Measurements from ENCODE around the gene TEX19. TPM values are rescaled to one million over a fixed set of nuclear protein-coding genes. Genes with fewer than 3 reads are reported as not detected.
"Not testable (repeated sequence)": the region's sequence is repeated elsewhere in the genome, so short reads cannot be mapped to it uniquely, and the experiment has no call there.

TEX19 gene
- total RNA-seq, 1 donor from 2014 or later, result not detected

DNA sequence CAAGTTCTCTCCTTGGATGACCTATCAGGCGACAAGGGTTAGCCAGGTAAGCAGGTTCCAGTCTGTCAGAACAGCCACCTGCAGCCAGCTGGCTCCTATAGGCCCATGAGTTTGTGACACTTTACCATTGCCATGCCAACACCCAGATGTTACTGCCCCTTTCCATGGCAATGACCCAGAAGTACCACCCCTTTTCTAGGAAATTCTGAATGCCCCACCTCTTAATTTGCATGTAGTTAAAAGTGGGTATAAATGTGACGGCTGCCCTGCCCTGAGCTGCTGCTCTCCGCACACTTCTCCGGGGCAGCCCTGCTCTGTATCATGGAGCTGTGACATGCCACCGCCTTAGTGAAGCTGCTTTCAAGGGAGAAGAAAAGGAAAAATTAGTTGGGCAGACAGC lies 15.5 kb upstream of the TEX19 start:
- Histone ChIP-seq H3K4me3 (ENCODE audit: low read depth, low read length) (no peak overlapping the region), H3K27me3 (ENCODE audit: control insufficient read depth, insufficient read depth, low read length) (no peaks in the 10 kb centered on the region), H3K36me3 (ENCODE audit: control insufficient read depth, insufficient read depth, low read length) (no peaks in the 10 kb centered on the region)
- DNase-seq (ENCODE audit: low read depth), result no peak
- TF ChIP-seq, protein P1, sequence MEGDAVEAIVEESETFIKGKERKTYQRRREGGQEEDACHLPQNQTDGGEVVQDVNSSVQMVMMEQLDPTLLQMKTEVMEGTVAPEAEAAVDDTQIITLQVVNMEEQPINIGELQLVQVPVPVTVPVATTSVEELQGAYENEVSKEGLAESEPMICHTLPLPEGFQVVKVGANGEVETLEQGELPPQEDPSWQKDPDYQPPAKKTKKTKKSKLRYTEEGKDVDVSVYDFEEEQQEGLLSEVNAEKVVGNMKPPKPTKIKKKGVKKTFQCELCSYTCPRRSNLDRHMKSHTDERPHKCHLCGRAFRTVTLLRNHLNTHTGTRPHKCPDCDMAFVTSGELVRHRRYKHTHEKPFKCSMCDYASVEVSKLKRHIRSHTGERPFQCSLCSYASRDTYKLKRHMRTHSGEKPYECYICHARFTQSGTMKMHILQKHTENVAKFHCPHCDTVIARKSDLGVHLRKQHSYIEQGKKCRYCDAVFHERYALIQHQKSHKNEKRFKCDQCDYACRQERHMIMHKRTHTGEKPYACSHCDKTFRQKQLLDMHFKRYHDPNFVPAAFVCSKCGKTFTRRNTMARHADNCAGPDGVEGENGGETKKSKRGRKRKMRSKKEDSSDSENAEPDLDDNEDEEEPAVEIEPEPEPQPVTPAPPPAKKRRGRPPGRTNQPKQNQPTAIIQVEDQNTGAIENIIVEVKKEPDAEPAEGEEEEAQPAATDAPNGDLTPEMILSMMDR (IDR thresholded peaks at IDR 0.05; ENCODE audit: insufficient read depth, low read length, severe bottlenecking), result no peak
- FAIRE-seq, result no peak

GRCh38 chr17:82344175-82344907 lies 14.7 kb upstream of the TEX19 start:
- Histone ChIP-seq H3K27me3 (ENCODE audit: control insufficient read depth, insufficient read depth, low read length) (no peaks in the 10 kb centered on the region), H3K4me3 (ENCODE audit: low read depth, low read length) (no peak overlapping the region), H3K36me3 (ENCODE audit: control insufficient read depth, insufficient read depth, low read length) (no peaks in the 10 kb centered on the region)
- no peak for DNase-seq (ENCODE audit: low read depth)
- FAIRE-seq, result no peak
- TF ChIP-seq, protein P1 (IDR thresholded peaks at IDR 0.05; ENCODE audit: insufficient read depth, low read length, severe bottlenecking), result no peak

DNA sequence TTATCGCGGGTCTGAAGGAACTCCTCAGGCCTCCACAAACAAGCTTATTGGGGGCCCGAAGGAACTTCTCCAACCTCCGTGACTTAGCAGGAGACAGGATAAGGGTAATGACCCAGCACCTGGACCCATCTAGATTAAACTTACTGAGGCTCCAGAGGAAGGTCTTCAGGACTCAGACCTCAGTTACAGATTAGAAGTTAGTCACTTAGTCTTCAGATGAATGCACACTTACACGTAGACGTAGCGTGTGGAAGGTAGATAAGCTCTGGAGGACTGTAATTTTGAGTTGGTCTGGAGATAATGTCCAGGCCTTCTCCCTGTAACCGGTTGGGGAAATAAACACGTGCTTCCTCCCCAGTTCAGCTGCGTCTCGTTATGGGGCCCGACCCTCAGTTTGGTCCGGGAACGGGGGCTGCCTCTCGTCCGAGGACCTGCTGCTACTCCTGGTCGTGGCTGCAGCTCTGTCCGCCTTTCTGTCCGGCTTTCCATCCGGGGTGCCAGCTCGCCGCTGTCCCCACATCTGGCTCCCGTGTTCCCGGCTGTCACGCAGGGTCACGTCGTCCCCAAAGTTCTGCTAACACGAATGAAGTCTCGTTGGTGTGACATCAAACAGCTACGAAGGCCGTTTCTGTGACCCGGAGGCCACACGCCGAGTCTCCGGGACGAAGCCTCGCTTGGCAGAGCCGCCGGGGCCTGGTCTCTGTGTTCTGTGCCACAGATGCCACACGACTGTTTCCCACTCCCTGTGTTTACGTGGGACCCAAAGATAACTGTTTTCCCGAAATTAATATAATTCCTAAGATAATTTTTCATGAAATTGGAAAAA lies 13.7 kb upstream of the TEX19 start:
- no peak for DNase-seq (ENCODE audit: low read depth)
- Histone ChIP-seq H3K36me3 (ENCODE audit: control insufficient read depth, insufficient read depth, low read length) (no peaks in the 10 kb centered on the region), H3K4me3 (ENCODE audit: low read depth, low read length) (no peak overlapping the region), H3K27me3 (ENCODE audit: control insufficient read depth, insufficient read depth, low read length) (no peaks in the 10 kb centered on the region)
- no peak for FAIRE-seq
- TF ChIP-seq, protein P1 (IDR thresholded peaks at IDR 0.05; ENCODE audit: insufficient read depth, low read length, severe bottlenecking), result no peak

DNA sequence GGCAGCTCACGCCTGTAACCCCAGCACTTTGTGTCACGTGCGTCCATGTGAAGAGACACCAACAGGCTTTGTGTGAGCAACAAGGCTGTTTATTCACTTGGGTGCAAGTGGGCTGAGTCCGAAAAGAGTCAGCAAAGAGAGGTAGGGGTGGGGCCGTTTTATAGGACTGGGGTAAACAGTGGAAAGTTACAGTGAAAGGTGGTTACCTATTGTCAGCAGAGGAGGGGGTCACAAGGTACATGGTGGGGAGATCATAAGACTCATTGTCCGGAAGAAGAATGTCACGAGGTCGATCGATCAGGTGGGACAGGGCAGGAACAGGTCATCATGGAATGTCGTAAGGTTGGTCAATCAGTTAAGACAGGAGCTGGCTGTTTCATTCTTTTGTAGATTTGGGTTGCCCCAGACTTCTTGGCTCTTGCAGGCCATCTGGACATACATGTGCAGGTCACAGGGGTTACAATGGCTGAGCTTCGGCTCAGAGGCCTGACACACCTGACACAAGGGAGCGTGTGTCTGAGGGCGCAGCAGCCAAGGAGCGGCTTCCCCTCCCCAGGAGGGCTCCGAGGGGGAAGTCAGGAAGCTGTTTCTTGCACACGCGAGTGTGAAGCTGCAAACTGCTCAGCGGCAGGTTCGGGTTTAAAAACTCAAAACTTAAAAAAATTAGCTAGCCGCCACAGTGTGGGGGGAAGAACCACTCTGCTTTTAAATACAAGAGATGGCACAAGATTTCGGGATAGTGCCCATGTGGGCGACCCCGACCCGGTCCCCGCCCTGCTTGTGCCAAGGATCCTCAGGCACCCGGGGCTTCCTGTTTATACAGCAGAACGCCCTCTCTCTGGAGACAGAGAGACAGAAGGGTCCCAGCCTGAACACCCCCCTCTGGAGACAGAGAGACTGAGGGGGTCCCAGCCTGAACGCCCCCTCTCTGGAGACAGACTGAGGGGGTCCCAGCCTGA lies 12.4 kb upstream of the TEX19 start:
- H3K36me3 ChIP-seq (ENCODE audit: control insufficient read depth, insufficient read depth, low read length), result no peaks in the 10 kb centered on the region
- H3K4me3 ChIP-seq (ENCODE audit: low read depth, low read length), result no peak overlapping the region
- H3K27me3 ChIP-seq (ENCODE audit: control insufficient read depth, insufficient read depth, low read length), result no peaks in the 10 kb centered on the region
- DNase-seq (ENCODE audit: low read depth) (no peak), FAIRE-seq (no peak)
- TF ChIP-seq, protein P1 (IDR thresholded peaks at IDR 0.05; ENCODE audit: insufficient read depth, low read length, severe bottlenecking), result no peak

DNA sequence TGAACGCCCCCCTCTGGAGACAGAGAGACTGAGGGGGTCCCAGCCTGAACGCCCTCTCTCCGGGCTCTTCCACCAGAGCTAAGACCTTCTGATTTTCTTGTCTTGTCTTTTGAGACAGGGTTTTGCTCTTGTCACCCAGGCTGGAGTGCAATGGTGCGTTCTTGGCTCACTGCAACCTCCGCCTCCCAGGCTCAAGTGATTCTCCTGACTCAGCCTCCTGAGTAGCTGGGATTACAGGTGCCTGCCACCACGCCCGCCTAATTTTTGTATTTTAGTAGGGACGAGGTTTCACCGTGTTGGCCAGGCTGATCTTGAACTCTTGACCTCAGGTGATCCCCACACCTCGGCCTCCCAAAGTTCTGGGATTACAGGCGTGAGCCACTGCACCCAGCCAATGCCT lies 11.1 kb upstream of the TEX19 start:
- DNase-seq (ENCODE audit: low read depth); H3K4me3 ChIP-seq (ENCODE audit: low read depth, low read length); H3K27me3 ChIP-seq (ENCODE audit: control insufficient read depth, insufficient read depth, low read length); FAIRE-seq; H3K36me3 ChIP-seq (ENCODE audit: control insufficient read depth, insufficient read depth, low read length): not testable (repeated sequence)

All from bronchial epithelial cell (primary cell).